ENCODE measurements around the gene ZDHHC4.
A peak's percentile ranks its signal among the peaks of the same experiment; 100 is the strongest.

ZDHHC4 gene

GRCh38 chr7:6588566-6588965, 11.3 kb downstream of the ZDHHC4 start:
- no peak overlapping the region for H4K8ac ChIP-seq (ENCODE audit: low read length)
- no peak for DNase-seq
- H2BK12ac ChIP-seq (ENCODE audit: low read length in 2 of 2), result no peak overlapping the region
- H3K23ac ChIP-seq (ENCODE audit: low read length in 2 of 2), result no peak overlapping the region
- H3K18ac ChIP-seq (ENCODE audit: low read depth in 1 of 2, low read length in 2 of 2), result no peak overlapping the region
- no peak overlapping the region for H3K9ac ChIP-seq (ENCODE audit: low read length)
- no peak overlapping the region for H3K4me3 ChIP-seq (ENCODE audit: insufficient read depth in 1 of 2, low read depth in 1 of 2, low read length in 2 of 2)
- WGBS, result 89% methylated on average over 8 of the region's 9 CpGs
- H2AK5ac ChIP-seq (ENCODE audit: low read length, severe bottlenecking), result no peak overlapping the region
- H4K91ac ChIP-seq (ENCODE audit: low read length), result no peak overlapping the region
- no peak overlapping the region for H2BK5ac ChIP-seq (ENCODE audit: low read depth, low read length, poor library complexity, severe bottlenecking)
- H2AFZ ChIP-seq (ENCODE audit: low read depth, low read length), result no peak overlapping the region
- no peak overlapping the region for H3K4ac ChIP-seq (ENCODE audit: low read depth in 1 of 2, low read length in 2 of 2)
- H3K36me3 ChIP-seq (ENCODE audit: control insufficient read depth in 1 of 2, insufficient read depth in 2 of 2, low read depth in 1 of 2, low read length in 2 of 2), result peaks cover 46 to 52% of the 10 kb centered on the region in 2 experiments
- no peak overlapping the region for H2BK120ac ChIP-seq (ENCODE audit: low read depth, low read length)
- no peak overlapping the region for H3K14ac ChIP-seq (ENCODE audit: low read length in 2 of 2)
- H3K9me3 ChIP-seq (ENCODE audit: control insufficient read depth, low read length), result no peaks in the 10 kb centered on the region
- no peaks in the 10 kb centered on the region for H3K27me3 ChIP-seq (ENCODE audit: control insufficient read depth in 1 of 2, insufficient read depth in 1 of 2, low read length in 2 of 2)
- no peak overlapping the region for H3K27ac ChIP-seq (ENCODE audit: low read length, poor library complexity, severe bottlenecking)
- H3K4me2 ChIP-seq (ENCODE audit: low read length, poor library complexity, severe bottlenecking), result no peak overlapping the region
- H3K79me1 ChIP-seq (replicated peaks; ENCODE audit: low read length, poor library complexity, severe bottlenecking), result peaks cover 16% of the 10 kb centered on the region
- peaks cover 8% of the 10 kb centered on the region for H3K4me1 ChIP-seq (ENCODE audit: control insufficient read depth, insufficient read depth, low read depth, low read length)
- no peak overlapping the region for H2BK15ac ChIP-seq (ENCODE audit: low read depth, poor library complexity, severe bottlenecking)

- H3K4me1 ChIP-seq (ENCODE audit: control insufficient read depth, insufficient read depth, low read depth, low read length), result peaks cover 8% of the 10 kb centered on the region
- WGBS, result 52% methylated on average over 18 of the region's 22 CpGs
These were observed 12.0 kb downstream of the ZDHHC4 start for GRCh38 chr7:6589151-6589828.

GRCh38 chr7:6589829-6590644, 12.8 kb downstream of the ZDHHC4 start, which contains the start of gene INTS15:
INTS15 (plus strand) TSS chr7:6590021; CDS start chr7:6590284, 263 bp downstream.
- peak within 1 kb of the TSS; percentile 95 for H2BK120ac ChIP-seq (ENCODE audit: low read depth, low read length)
- peak within 1 kb of the TSS; percentile 68 to 99 for H3K14ac ChIP-seq (ENCODE audit: low read length in 2 of 2)
- peak within 1 kb of the TSS; percentile 66 for H3K27ac ChIP-seq (ENCODE audit: low read length, poor library complexity, severe bottlenecking)
- H3K9ac ChIP-seq (ENCODE audit: low read length), result peak within 1 kb of the TSS; percentile 90
- peaks cover 8% of the 10 kb centered on the region for H3K4me1 ChIP-seq (ENCODE audit: control insufficient read depth, insufficient read depth, low read depth, low read length)
- H2BK15ac ChIP-seq (ENCODE audit: low read depth, poor library complexity, severe bottlenecking), result peak within 1 kb of the TSS; percentile 23
- H3K23ac ChIP-seq (ENCODE audit: low read length in 2 of 2), result peak within 1 kb of the TSS in 1 of 2 experiments; percentile 70
- H3K4me3 ChIP-seq (ENCODE audit: insufficient read depth in 1 of 2, low read depth in 1 of 2, low read length in 2 of 2), result peak within 1 kb of the TSS; percentile 94 to 96
- H2BK5ac ChIP-seq (ENCODE audit: low read depth, low read length, poor library complexity, severe bottlenecking), result peak within 1 kb of the TSS; percentile 50
- H3K79me1 ChIP-seq (replicated peaks; ENCODE audit: low read length, poor library complexity, severe bottlenecking), result peaks cover 19% of the 10 kb centered on the region
- H2AK5ac ChIP-seq (ENCODE audit: low read length, severe bottlenecking), result no peak within 1 kb of the TSS
- peak within 1 kb of the TSS; percentile 87 to 95 for H3K4ac ChIP-seq (ENCODE audit: low read depth in 1 of 2, low read length in 2 of 2)
- H4K91ac ChIP-seq (ENCODE audit: low read length), result peak within 1 kb of the TSS; percentile 92
- H3K36me3 ChIP-seq (ENCODE audit: control insufficient read depth in 1 of 2, insufficient read depth in 2 of 2, low read depth in 1 of 2, low read length in 2 of 2), result peaks cover 52% of the 10 kb centered on the region in 2 experiments
- peak within 1 kb of the TSS; percentile 82 to 98 for H3K18ac ChIP-seq (ENCODE audit: low read depth in 1 of 2, low read length in 2 of 2)
- no peak within 1 kb of the TSS for H2BK12ac ChIP-seq (ENCODE audit: low read length in 2 of 2)
- peak; percentile 77 for DNase-seq
- peak within 1 kb of the TSS; percentile 75 for H2AFZ ChIP-seq (ENCODE audit: low read depth, low read length)
- no peaks in the 10 kb centered on the region for H3K27me3 ChIP-seq (ENCODE audit: control insufficient read depth in 1 of 2, insufficient read depth in 1 of 2, low read length in 2 of 2)
- peak within 1 kb of the TSS; percentile 98 for H3K4me2 ChIP-seq (ENCODE audit: low read length, poor library complexity, severe bottlenecking)
- H3K9me3 ChIP-seq (ENCODE audit: control insufficient read depth, low read length), result no peaks in the 10 kb centered on the region
- under 1% methylated on average over 96 of the region's 107 CpGs for WGBS
- H4K8ac ChIP-seq (ENCODE audit: low read length), result peak within 1 kb of the TSS; percentile 92

More at GRCh38 chr7:6589151-6589828, 12.0 kb downstream of the ZDHHC4 start:
- H3K9me3 ChIP-seq (ENCODE audit: control insufficient read depth, low read length), result no peaks in the 10 kb centered on the region
- no peak overlapping the region for H3K23ac ChIP-seq (ENCODE audit: low read length in 2 of 2)
- H3K4ac ChIP-seq (ENCODE audit: low read depth in 1 of 2, low read length in 2 of 2), result no peak overlapping the region
- no peak overlapping the region for H3K18ac ChIP-seq (ENCODE audit: low read depth in 1 of 2, low read length in 2 of 2)
- no peak overlapping the region for H3K27ac ChIP-seq (ENCODE audit: low read length, poor library complexity, severe bottlenecking)
- no peak overlapping the region for H2BK15ac ChIP-seq (ENCODE audit: low read depth, poor library complexity, severe bottlenecking)
- H2AFZ ChIP-seq (ENCODE audit: low read depth, low read length), result peak overlapping the region; percentile 65
- no peak overlapping the region for H3K14ac ChIP-seq (ENCODE audit: low read length in 2 of 2)
- H4K8ac ChIP-seq (ENCODE audit: low read length), result peak overlapping the region; percentile 45
- H3K36me3 ChIP-seq (ENCODE audit: control insufficient read depth in 1 of 2, insufficient read depth in 2 of 2, low read depth in 1 of 2, low read length in 2 of 2), result peaks cover 51 to 52% of the 10 kb centered on the region in 2 experiments
- H2AK5ac ChIP-seq (ENCODE audit: low read length, severe bottlenecking), result no peak overlapping the region
- H3K9ac ChIP-seq (ENCODE audit: low read length), result peak overlapping the region; percentile 60
- no peak overlapping the region for H2BK120ac ChIP-seq (ENCODE audit: low read depth, low read length)
- peaks cover 19% of the 10 kb centered on the region for H3K79me1 ChIP-seq (replicated peaks; ENCODE audit: low read length, poor library complexity, severe bottlenecking)
- H3K4me2 ChIP-seq (ENCODE audit: low read length, poor library complexity, severe bottlenecking), result peak overlapping the region; percentile 97
- DNase-seq, result no peak
- no peaks in the 10 kb centered on the region for H3K27me3 ChIP-seq (ENCODE audit: control insufficient read depth in 1 of 2, insufficient read depth in 1 of 2, low read length in 2 of 2)
- peak overlapping the region; percentile 70 to 96 for H3K4me3 ChIP-seq (ENCODE audit: insufficient read depth in 1 of 2, low read depth in 1 of 2, low read length in 2 of 2)
- no peak overlapping the region for H4K91ac ChIP-seq (ENCODE audit: low read length)
- no peak overlapping the region for H2BK5ac ChIP-seq (ENCODE audit: low read depth, low read length, poor library complexity, severe bottlenecking)
- H2BK12ac ChIP-seq (ENCODE audit: low read length in 2 of 2), result no peak overlapping the region

- no peak for DNase-seq
- Histone ChIP-seq H2BK120ac (ENCODE audit: low read depth, low read length) (no peak overlapping the region), H2AK5ac (ENCODE audit: low read length, severe bottlenecking) (no peak overlapping the region), H2BK15ac (ENCODE audit: low read depth, poor library complexity, severe bottlenecking) (peak overlapping the region; percentile 23), H3K4ac (ENCODE audit: low read depth in 1 of 2, low read length in 2 of 2) (peak overlapping the region in 1 of 2 experiments; percentile 17), H3K27me3 (ENCODE audit: control insufficient read depth in 1 of 2, insufficient read depth in 1 of 2, low read length in 2 of 2) (no peaks in the 10 kb centered on the region), H3K36me3 (ENCODE audit: control insufficient read depth in 1 of 2, insufficient read depth in 2 of 2, low read depth in 1 of 2, low read length in 2 of 2) (peaks cover 53 to 55% of the 10 kb centered on the region in 2 experiments), H3K4me1 (ENCODE audit: control insufficient read depth, insufficient read depth, low read depth, low read length) (peaks cover 8% of the 10 kb centered on the region), H3K14ac (ENCODE audit: low read length in 2 of 2) (peak overlapping the region; percentile 26 to 99), H2AFZ (ENCODE audit: low read depth, low read length) (peak overlapping the region; percentile 75), H4K8ac (ENCODE audit: low read length) (peak overlapping the region; percentile 92), H2BK12ac (ENCODE audit: low read length in 2 of 2) (no peak overlapping the region), H4K91ac (ENCODE audit: low read length) (peak overlapping the region; percentile 64), H3K79me1 (replicated peaks; ENCODE audit: low read length, poor library complexity, severe bottlenecking) (peaks cover 25% of the 10 kb centered on the region), H3K18ac (ENCODE audit: low read depth in 1 of 2, low read length in 2 of 2) (peak overlapping the region; percentile 82 to 98), H3K4me2 (ENCODE audit: low read length, poor library complexity, severe bottlenecking) (peak overlapping the region; percentile 98), H3K9ac (ENCODE audit: low read length) (peak overlapping the region; percentile 90), H3K23ac (ENCODE audit: low read length in 2 of 2) (peak overlapping the region in 1 of 2 experiments; percentile 70), H3K4me3 (ENCODE audit: insufficient read depth in 1 of 2, low read depth in 1 of 2, low read length in 2 of 2) (peak overlapping the region; percentile 94 to 96), H3K9me3 (ENCODE audit: control insufficient read depth, low read length) (no peaks in the 10 kb centered on the region), H3K27ac (ENCODE audit: low read length, poor library complexity, severe bottlenecking) (no peak overlapping the region), H2BK5ac (ENCODE audit: low read depth, low read length, poor library complexity, severe bottlenecking) (no peak overlapping the region)
- WGBS, result 29% methylated on average over 6 of the region's 10 CpGs
These were observed 13.4 kb downstream of the ZDHHC4 start for GRCh38 chr7:6590645-6591110.
